PC-3 (cell line): ENCODE results near the gene KCNQ1OT1. TPM values are rescaled to one million over a fixed set of nuclear protein-coding genes. Genes with fewer than 3 reads are reported as not detected.

ENCODE experiments used
- ATAC-seq: fragments of 200-7000 bp; cut with Tn5 transposase; 2 replicates; pipeline ENCODE4 v1.9.1; 2020; ENCODE audit warnings: mild to moderate bottlenecking, moderate library complexity
- BruUV-seq: library from RNA; stranded (reverse); fragments of 400-500 nt; replicated peaks from 2 replicates; lab custom pipeline; 2021; lab: Mats Ljungman, UMichigan
- CTCF ChIA-PET: fragments of 300-600 bp; sonication (Branson Sonifier 250); formaldehyde crosslinking; loops from one replicate; lab custom pipeline; 2022; ENCODE audit warnings: antibody characterized with exemption; lab: Charles Lee
- POLR2A ChIA-PET: fragments of 300-600 bp; sonication (Branson Sonifier 250); formaldehyde crosslinking; loops from one replicate; lab custom pipeline; 2022; ENCODE audit warnings: antibody characterized with exemption; ENCODE audit not compliant: unreplicated experiment; lab: Charles Lee
- DNase-seq: peaks from one replicate; pipeline ENCODE4 v3.0.0-alpha.2; 2015
- H2AFZ ChIP-seq: fragments of 300-600 bp; sonication (generic); 2 replicates; pipeline ENCODE4 v1.6.0; 2016; ENCODE audit warnings: antibody characterized with exemption, low read length
- H3F3A ChIP-seq: fragments of 300-600 bp; sonication (generic); one replicate; pipeline ENCODE4 v1.6.0; 2017; ENCODE audit warnings: antibody characterized with exemption, low read length, control low read depth, mild to moderate bottlenecking; ENCODE audit not compliant: unreplicated experiment
- H3K27ac ChIP-seq: fragments of 300-600 bp; sonication (generic); 2 replicates; pipeline ENCODE4 v1.5.1; 2016; ENCODE audit warnings: mild to moderate bottlenecking, low read length
- H3K27me3 ChIP-seq: fragments of 300-600 bp; sonication (generic); 2 replicates; pipeline ENCODE4 v1.6.1; 2016; ENCODE audit warnings: low read length, mixed read lengths
- H3K36me3 ChIP-seq: fragments of 300-600 bp; sonication (generic); 2 replicates; pipeline ENCODE4 v1.6.1; 2016; ENCODE audit warnings: low read depth, mixed run types, low read length, mixed read lengths
- H3K4me1 ChIP-seq: fragments of 300-600 bp; sonication (generic); 2 replicates; pipeline ENCODE4 v1.5.1; 2016; ENCODE audit warnings: low read length; ENCODE audit not compliant: insufficient read depth
- H3K4me2 ChIP-seq: fragments of 300-600 bp; sonication (generic); 2 replicates; pipeline ENCODE4 v1.6.0; 2016; ENCODE audit warnings: low read length
- H3K4me3 ChIP-seq: fragments of 300-600 bp; sonication (generic); 2 replicates; pipeline ENCODE4 v1.5.1; 2016; ENCODE audit warnings: mild to moderate bottlenecking, low read length, mixed read lengths
- H3K79me2 ChIP-seq: fragments of 300-600 bp; sonication (generic); 2 replicates; pipeline ENCODE4 v1.6.1; 2017; ENCODE audit warnings: low read length, mixed read lengths
- H3K9ac ChIP-seq: fragments of 300-600 bp; sonication (generic); 2 replicates; pipeline ENCODE4 v1.6.0; 2016; ENCODE audit warnings: mild to moderate bottlenecking, low read length
- H3K9me2 ChIP-seq: fragments of 300-600 bp; sonication (generic); replicated peaks from 2 replicates; pipeline ENCODE4 v1.6.1; 2016; ENCODE audit warnings: mixed run types, low read length, mixed read lengths
- H3K9me3 ChIP-seq: fragments of 300-600 bp; sonication (generic); 2 replicates; pipeline ENCODE4 v1.6.1; 2016; ENCODE audit warnings: low read length, mixed read lengths
- H4K20me1 ChIP-seq: fragments of 300-600 bp; sonication (generic); 2 replicates; pipeline ENCODE4 v1.6.1; 2016; ENCODE audit warnings: low read length, mixed read lengths
- EZH2 ChIP-seq: fragments of 300-600 bp; sonication (generic); IDR thresholded peaks from one replicate; pipeline ENCODE4 v1.6.1; 2017; ENCODE audit warnings: antibody characterized with exemption, mild to moderate bottlenecking, low read length; ENCODE audit not compliant: unreplicated experiment
- EZH2phosphoT487 ChIP-seq: fragments of 300-600 bp; sonication (generic); IDR thresholded peaks from 2 replicates; pipeline ENCODE4 v1.6.1; 2018; ENCODE audit warnings: mild to moderate bottlenecking, antibody characterized with exemption, low read length, borderline replicate concordance
- intact Hi-C: fragments of 100-400 bp; cut with micrococcal nuclease; formaldehyde crosslinking; loops from 2 replicates; pipeline ENCODE4 v1.9.0; 2023
- total RNA-seq: library from RNA; depleted of rRNA; stranded (reverse); fragments of >200 nt; gene quantifications from 2 replicates; pipeline ENCODE4 v1.2.3, GENCODE V29; 2014
- TF ChIP-seq, protein P1 (sequence below): fragments of 300-600 bp; sonication (generic); conservative IDR thresholded peaks from 2 replicates; pipeline ENCODE4 v1.5.1; 2017; ENCODE audit warnings: antibody characterized with exemption, low read depth, mild to moderate bottlenecking, low read length

The KCNQ1OT1 gene
- total RNA-seq, 1 experiment from 2014 or later, result 1.5 TPM

DNA sequence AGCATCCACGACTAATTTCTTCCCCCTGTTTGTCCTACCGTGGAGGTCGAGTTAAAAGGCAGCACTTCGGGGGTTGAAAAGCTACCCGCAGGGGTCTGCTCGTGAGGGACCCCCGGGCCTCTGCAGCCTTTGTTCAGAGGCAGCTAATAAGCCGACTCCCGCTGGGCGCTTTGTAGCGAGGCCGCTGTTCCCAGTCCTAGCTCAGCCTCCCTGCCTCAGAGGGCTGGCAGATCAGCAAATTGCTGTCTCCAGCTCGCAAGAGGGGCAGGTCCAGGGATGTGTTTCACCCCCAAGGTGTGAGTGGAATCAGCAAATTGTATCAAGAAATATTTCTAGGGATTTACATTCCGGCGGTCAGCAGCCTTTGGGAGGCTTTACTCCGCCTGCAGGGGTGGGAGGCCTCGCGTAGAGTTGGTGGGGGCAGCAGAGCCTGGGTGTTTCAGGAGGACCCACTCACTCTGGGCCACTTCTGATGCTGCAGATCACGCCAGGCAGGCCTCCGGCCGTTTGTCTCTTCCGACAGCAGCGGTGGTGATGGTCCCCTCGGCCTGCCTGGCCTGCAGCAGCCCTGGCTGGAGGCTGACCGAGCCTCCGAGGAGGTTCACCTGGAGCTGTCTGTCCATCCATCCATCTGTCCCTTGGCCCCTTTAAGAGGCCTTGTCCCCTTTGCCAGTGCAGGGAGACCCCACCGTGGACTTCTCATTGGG lies 21.6 kb upstream of the KCNQ1OT1 start:
- ChIA-PET POLR2A (no interaction called here), CTCF (no interaction called here)
- Histone ChIP-seq H3F3A (no peaks in the 10 kb centered on the region), H3K79me2 (no peaks in the 10 kb centered on the region), H3K9ac (no peak overlapping the region), H4K20me1 (no peaks in the 10 kb centered on the region), H3K4me1 (no peaks in the 10 kb centered on the region), H2AFZ (no peak overlapping the region), H3K27me3 (no peaks in the 10 kb centered on the region), H3K27ac (no peak overlapping the region), H3K36me3 (no peaks in the 10 kb centered on the region), H3K9me2 (no peaks in the 10 kb centered on the region), H3K4me2 (no peak overlapping the region), H3K9me3 (no peaks in the 10 kb centered on the region), H3K4me3 (no peak overlapping the region)
- no peak for ATAC-seq
- DNase-seq, result no peak
- intact Hi-C loops, result no loop called here
- no TSS peak for BruUV-seq
- TF ChIP-seq, protein P1, sequence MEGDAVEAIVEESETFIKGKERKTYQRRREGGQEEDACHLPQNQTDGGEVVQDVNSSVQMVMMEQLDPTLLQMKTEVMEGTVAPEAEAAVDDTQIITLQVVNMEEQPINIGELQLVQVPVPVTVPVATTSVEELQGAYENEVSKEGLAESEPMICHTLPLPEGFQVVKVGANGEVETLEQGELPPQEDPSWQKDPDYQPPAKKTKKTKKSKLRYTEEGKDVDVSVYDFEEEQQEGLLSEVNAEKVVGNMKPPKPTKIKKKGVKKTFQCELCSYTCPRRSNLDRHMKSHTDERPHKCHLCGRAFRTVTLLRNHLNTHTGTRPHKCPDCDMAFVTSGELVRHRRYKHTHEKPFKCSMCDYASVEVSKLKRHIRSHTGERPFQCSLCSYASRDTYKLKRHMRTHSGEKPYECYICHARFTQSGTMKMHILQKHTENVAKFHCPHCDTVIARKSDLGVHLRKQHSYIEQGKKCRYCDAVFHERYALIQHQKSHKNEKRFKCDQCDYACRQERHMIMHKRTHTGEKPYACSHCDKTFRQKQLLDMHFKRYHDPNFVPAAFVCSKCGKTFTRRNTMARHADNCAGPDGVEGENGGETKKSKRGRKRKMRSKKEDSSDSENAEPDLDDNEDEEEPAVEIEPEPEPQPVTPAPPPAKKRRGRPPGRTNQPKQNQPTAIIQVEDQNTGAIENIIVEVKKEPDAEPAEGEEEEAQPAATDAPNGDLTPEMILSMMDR, result no peak
- TF ChIP-seq EZH2phosphoT487 (no peak), EZH2 (no peak)

- H3K4me1 ChIP-seq, result no peaks in the 10 kb centered on the region
- no peaks in the 10 kb centered on the region for H3K36me3 ChIP-seq
- H2AFZ ChIP-seq, result no peak overlapping the region
- intact Hi-C loops, result no loop called here
- no peak overlapping the region for H3K4me2 ChIP-seq
- no peak for TF ChIP-seq EZH2phosphoT487
- TF ChIP-seq, protein P1, result no peak
- no peak for TF ChIP-seq EZH2
- DNase-seq (no peak), ATAC-seq (no peak)
- H3K9me2 ChIP-seq, result no peaks in the 10 kb centered on the region
- no peaks in the 10 kb centered on the region for H3K79me2 ChIP-seq
- POLR2A ChIA-PET, result no interaction called here
- H3K27ac ChIP-seq, result no peak overlapping the region
- CTCF ChIA-PET, result no interaction called here
- no peaks in the 10 kb centered on the region for H3K9me3 ChIP-seq
- no peaks in the 10 kb centered on the region for H3F3A ChIP-seq
- no TSS peak for BruUV-seq
- no peak overlapping the region for H3K4me3 ChIP-seq
- no peak overlapping the region for H3K9ac ChIP-seq
- no peaks in the 10 kb centered on the region for H4K20me1 ChIP-seq
- H3K27me3 ChIP-seq, result no peaks in the 10 kb centered on the region
These were observed 20.2 kb upstream of the KCNQ1OT1 start for GRCh38 chr11:2719831-2720590.
